SK-N-SH (cell line): ENCODE data around the gene MMUT.
"Not testable (repeated sequence)": the region's sequence is repeated elsewhere in the genome, so short reads cannot be mapped to it uniquely, and the experiment has no call there.

Source experiments
- CTCF ChIP-seq: fragments of 200-600 bp; sonication (generic); IDR thresholded peaks from 2 replicates; pipeline ENCODE4 v1.6.1; 2017; ENCODE audit warnings: antibody characterized with exemption, mild to moderate bottlenecking, moderate library complexity
- EP300 ChIP-seq, 2 experiments: IDR thresholded peaks; 2 replicates each; pipeline versions ENCODE4 v1.4.0 to v1.6.1; 2012; ENCODE audit warnings: borderline replicate concordance in 1 of 2, low read depth in 1 of 2, low read length in 1 of 2
- EZH2phosphoT487 ChIP-seq: fragments of 200-600 bp; sonication (generic); IDR thresholded peaks from 2 replicates; pipeline ENCODE4 v1.6.1; 2017; ENCODE audit warnings: low read depth, mixed run types, mild to moderate bottlenecking, antibody characterized with exemption, moderate library complexity, borderline replicate concordance
- PBX3 ChIP-seq: IDR thresholded peaks from 2 replicates; pipeline ENCODE4; 2012
- POLR2AphosphoS5 ChIP-seq: IDR thresholded peaks from 2 replicates; pipeline ENCODE4 v1.6.1; 2012; ENCODE audit warnings: low read depth, low read length
- REST ChIP-seq: IDR thresholded peaks from 2 replicates; pipeline ENCODE4 v1.6.1; 2012; ENCODE audit warnings: mild to moderate bottlenecking, low read depth, low read length, moderate library complexity
- YY1 ChIP-seq: IDR thresholded peaks from 2 replicates; pipeline ENCODE4 v1.4.0; 2012; ENCODE audit warnings: low read depth, mild to moderate bottlenecking

- not testable (repeated sequence) for TF ChIP-seq EZH2phosphoT487; POLR2AphosphoS5; CTCF; REST; PBX3; YY1; EP300 (IDR thresholded peaks at IDR 0.05; ENCODE audit: borderline replicate concordance in 1 of 2, low read depth in 1 of 2, low read length in 1 of 2)
Observed at GRCh38 chr6:49386667-49387508, 76.2 kb downstream of the MMUT start.
